ENCODE measurements around the gene GRIA3.
"Not testable (repeated sequence)": the region's sequence is repeated elsewhere in the genome, so short reads cannot be mapped to it uniquely, and the experiment has no call there.

The GRIA3 gene

DNA sequence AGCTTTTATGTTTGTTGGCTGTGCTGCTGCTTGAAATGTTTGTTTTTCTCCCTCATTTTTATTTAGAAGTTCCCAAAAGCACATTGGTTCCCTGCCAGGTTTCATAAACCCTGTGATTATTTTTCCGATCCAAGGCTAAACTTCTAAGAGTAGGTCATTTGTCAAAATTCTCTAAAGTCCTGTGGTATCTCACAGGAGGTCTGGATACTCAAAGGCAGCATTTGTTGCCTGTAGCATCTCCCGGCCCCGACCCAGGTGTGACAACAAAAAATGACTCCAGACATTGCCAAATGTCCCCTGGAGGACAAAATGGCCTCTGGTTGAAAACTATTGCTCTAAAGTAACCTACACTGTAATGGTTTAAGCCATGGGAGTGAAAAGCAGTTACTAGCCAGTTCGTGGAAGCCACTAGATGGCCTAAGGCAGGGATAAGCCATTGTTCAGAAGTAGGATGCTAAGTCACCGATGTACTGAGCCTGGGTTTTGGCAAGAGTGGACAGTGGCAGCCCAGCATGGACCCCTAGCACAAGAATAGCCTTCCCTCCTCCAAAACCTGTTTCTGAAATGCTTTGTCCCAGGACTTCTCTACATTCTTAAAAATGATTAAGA, 292.6 kb downstream of the GRIA3 start:
- no peak for DNase-seq

- DNase-seq, result no peak
Observed at GRCh38 chrX:123477673-123478072, 293.6 kb downstream of the GRIA3 start.

GRCh38 chrX:123481913-123482851, 298.1 kb downstream of the GRIA3 start:
- DNase-seq, result no peak

- DNase-seq, result no peak
Observed at GRCh38 chrX:123486297-123486696, 302.2 kb downstream of the GRIA3 start.

GRCh38 chrX:123487236-123487635, 303.2 kb downstream of the GRIA3 start:
- no peak for DNase-seq

GRCh38 chrX:123487669-123488068, 303.6 kb downstream of the GRIA3 start:
- DNase-seq, result no peak

- DNase-seq, result no peak
Observed at GRCh38 chrX:123489011-123489410, 304.9 kb downstream of the GRIA3 start.

GRCh38 chrX:123493857-123494256, 309.8 kb downstream of the GRIA3 start:
- no peak for DNase-seq

GRCh38 chrX:123499787-123500186, 315.7 kb downstream of the GRIA3 start:
- no peak for DNase-seq

GRCh38 chrX:123504047-123504446, 320.0 kb downstream of the GRIA3 start:
- no peak for DNase-seq

- no peak for DNase-seq
Observed at GRCh38 chrX:123504630-123505270, 320.7 kb downstream of the GRIA3 start.

DNA sequence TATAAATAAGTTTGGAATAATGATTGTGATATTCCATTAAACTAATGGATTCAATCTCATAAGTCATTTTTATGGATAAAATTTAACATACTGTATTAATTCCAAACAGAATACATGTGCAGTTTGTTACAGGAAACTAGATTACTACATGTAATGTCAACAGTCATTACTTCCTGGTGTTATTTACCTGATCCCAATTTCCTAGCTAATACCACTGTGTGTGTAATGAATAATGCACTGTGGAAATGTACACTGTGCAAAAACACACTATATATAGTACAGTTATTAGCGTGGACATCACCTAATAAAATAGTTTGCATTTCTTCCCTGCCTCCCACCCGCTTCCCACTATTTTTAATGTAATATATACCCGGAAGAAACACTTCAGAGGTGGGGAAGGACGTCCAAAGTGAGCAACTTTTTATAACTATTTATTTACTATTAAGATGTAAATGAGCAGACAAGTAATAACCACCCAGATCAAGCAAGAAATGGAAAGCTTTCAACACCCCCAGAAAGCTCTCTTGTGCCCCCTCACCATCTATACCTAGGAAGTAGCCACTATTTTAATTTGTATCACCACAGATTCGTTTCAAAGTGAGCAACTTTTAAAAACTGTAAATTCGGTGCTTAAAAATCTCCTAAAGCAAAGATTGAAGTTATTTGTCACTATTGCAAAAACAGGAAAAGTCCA, 329.7 kb downstream of the GRIA3 start:
- DNase-seq, result no peak

DNA sequence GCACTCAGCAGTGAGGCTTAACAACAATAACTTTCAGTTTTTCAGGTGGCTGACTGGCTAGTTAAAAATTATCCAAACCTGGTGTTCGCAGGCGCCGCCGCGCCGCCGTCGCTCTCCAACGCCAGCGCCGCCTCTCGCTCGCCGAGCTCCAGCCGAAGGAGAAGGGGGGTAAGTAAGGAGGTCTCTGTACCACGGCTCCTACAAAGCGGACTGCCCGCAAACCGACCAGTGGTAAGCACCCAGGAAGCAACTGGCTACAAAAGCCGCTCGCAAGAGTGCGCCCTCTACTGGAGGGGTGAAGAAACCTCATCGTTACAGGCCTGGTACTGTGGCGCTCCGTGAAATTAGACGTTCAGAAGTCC, 330.2 kb downstream of the GRIA3 start:
- not testable (repeated sequence) for DNase-seq

DNA sequence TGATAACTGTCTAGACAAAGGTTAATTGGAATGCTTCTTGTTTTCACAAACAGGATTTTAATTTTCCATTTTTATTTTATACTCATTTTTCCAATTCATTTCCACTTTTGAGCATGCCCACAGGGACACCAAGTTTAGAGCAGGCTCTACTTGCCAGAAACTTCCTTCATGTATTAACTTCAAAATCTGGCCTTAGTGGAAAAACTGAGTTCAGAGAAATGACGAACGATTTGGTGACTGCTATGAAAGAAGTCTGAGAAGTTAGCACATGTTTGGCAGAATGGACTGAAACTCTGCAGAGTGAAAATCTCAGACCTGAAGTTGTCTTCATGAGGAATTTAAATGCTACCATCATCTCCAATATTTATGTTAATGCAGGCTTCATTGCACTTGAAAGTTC, 334.7 kb downstream of the GRIA3 start:
- no peak for DNase-seq

DNA sequence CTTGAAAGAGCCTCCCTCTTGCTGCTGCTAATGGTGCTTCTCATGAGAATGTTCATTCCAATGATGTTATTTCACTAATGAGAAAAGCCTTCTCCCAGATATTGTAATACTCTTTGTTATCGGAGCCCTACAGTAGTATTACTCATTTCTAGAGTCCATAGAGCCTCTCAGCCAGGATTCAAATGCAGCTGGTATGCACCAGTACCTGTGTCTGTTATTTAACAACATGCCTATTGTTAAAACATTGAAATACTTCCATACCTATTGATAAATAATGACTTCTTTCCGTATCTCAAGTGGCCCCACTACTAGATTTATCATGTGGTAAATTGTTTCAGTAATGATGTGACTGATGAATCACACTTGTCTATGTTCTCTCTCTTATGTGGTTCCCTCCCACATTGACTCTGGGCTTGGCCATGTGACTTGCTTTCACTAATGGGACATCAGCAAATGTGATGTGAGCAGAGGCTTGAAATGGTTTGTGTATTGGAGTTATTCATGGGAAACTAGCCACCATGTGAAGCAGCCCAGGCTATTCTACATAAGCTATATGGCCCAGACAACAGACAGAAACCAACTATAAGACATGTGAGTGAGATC, 341.1 kb downstream of the GRIA3 start:
- DNase-seq, result no peak

- not testable (repeated sequence) for DNase-seq
Observed at GRCh38 chrX:123530726-123531125, 346.6 kb downstream of the GRIA3 start.
